IMR-90 (cell line): Measurements from ENCODE around the gene ST14. TPM values are rescaled to one million over a fixed set of nuclear protein-coding genes. Genes with fewer than 3 reads are reported as not detected.

Experiments
- ATAC-seq: fragments of 200-7000 bp; cut with Tn5 transposase; 2 replicates; pipeline ENCODE4 v1.9.1; 2020; ENCODE audit warnings: low read depth, mild to moderate bottlenecking, moderate library complexity
- BruUV-seq: library from RNA; stranded (reverse); fragments of 400-500 nt; replicated peaks from 2 replicates; lab custom pipeline; 2021; lab: Mats Ljungman, UMichigan
- CTCF ChIA-PET: fragments of 300-600 bp; formaldehyde crosslinking; extraction: SDS; loops from one replicate; lab custom pipeline; 2021; ENCODE audit warnings: antibody characterized with exemption; lab: Yijun Ruan, JAX
- POLR2A ChIA-PET: fragments of 300-600 bp; sonication (Branson Sonifier 250); formaldehyde crosslinking; loops from one replicate; lab custom pipeline; 2022; ENCODE audit warnings: antibody characterized with exemption; ENCODE audit not compliant: unreplicated experiment; lab: Charles Lee
- DNase-seq: peaks from one replicate; pipeline ENCODE4 v3.0.0; 2013
- H2AFZ ChIP-seq: replicated peaks from 2 replicates; pipeline ENCODE3; 2013; ENCODE audit warnings: low read length, mild to moderate bottlenecking; ENCODE audit not compliant: poor library complexity
- H2AK5ac ChIP-seq: 2 replicates; pipeline ENCODE4 v1.6.1; 2013; ENCODE audit warnings: low read depth, low read length, inconsistent platforms
- H2AK9ac ChIP-seq: replicated peaks from 2 replicates; pipeline ENCODE3; 2013; ENCODE audit warnings: mild to moderate bottlenecking, low read depth, low read length, moderate library complexity; ENCODE audit not compliant: poor library complexity
- H2BK120ac ChIP-seq: 2 replicates; pipeline ENCODE4 v1.6.1; 2013; ENCODE audit warnings: low read depth, low read length, inconsistent platforms
- H2BK15ac ChIP-seq: 3 replicates; pipeline ENCODE4 v1.6.1; 2013; ENCODE audit warnings: low read depth, low read length, inconsistent platforms
- H2BK20ac ChIP-seq: 2 replicates; pipeline ENCODE4 v1.6.1; 2013; ENCODE audit warnings: low read depth, mild to moderate bottlenecking, inconsistent platforms, low read length, moderate library complexity
- H2BK5ac ChIP-seq: 2 replicates; pipeline ENCODE4 v1.6.1; 2013; ENCODE audit warnings: mild to moderate bottlenecking, low read depth, low read length, inconsistent platforms; ENCODE audit not compliant: poor library complexity, severe bottlenecking
- H3K14ac ChIP-seq: replicated peaks from 2 replicates; pipeline ENCODE4 v1.6.1; 2013; ENCODE audit warnings: low read depth, low read length, inconsistent platforms
- H3K18ac ChIP-seq: 2 replicates; pipeline ENCODE4 v1.6.1; 2013; ENCODE audit warnings: low read depth, low read length, control low read depth
- H3K23ac ChIP-seq: 2 replicates; pipeline ENCODE4 v1.6.1; 2013; ENCODE audit warnings: low read depth, low read length, inconsistent platforms
- H3K27ac ChIP-seq: 2 replicates; pipeline ENCODE4 v1.5.1; 2013; ENCODE audit warnings: mild to moderate bottlenecking, control low read depth, low read length; ENCODE audit not compliant: insufficient read depth
- H3K27me3 ChIP-seq: 2 replicates; pipeline ENCODE4 v1.6.1; 2013; ENCODE audit warnings: low read length; ENCODE audit not compliant: control insufficient read depth, insufficient read depth
- H3K36me3 ChIP-seq: 2 replicates; pipeline ENCODE4 v1.6.1; 2013; ENCODE audit warnings: low read length, mixed read lengths; ENCODE audit not compliant: control insufficient read depth, insufficient read depth
- H3K4ac ChIP-seq: 2 replicates; pipeline ENCODE4 v1.6.1; 2013; ENCODE audit warnings: low read depth, low read length, inconsistent platforms
- H3K4me1 ChIP-seq: 2 replicates; pipeline ENCODE4 v1.6.1; 2013; ENCODE audit warnings: low read length, mixed read lengths; ENCODE audit not compliant: control insufficient read depth, insufficient read depth
- H3K4me2 ChIP-seq: 2 replicates; pipeline ENCODE4 v1.6.1; 2013; ENCODE audit warnings: low read depth, mild to moderate bottlenecking, control low read depth, low read length, moderate library complexity
- H3K4me3 ChIP-seq: 2 replicates; pipeline ENCODE4 v1.5.1; 2013; ENCODE audit warnings: low read depth, mild to moderate bottlenecking, control low read depth, low read length, moderate library complexity; ENCODE audit not compliant: insufficient read depth
- H3K56ac ChIP-seq: 2 replicates; pipeline ENCODE4 v1.6.1; 2013; ENCODE audit warnings: low read length, inconsistent platforms; ENCODE audit not compliant: insufficient read depth; ENCODE audit errors: extremely low read depth
- H3K79me1 ChIP-seq, 2 experiments: 2 replicates each; pipeline ENCODE4 v1.6.1; 2013; ENCODE audit warnings: low read length in 2 of 2, inconsistent platforms in 1 of 2, low read depth in 1 of 2
- H3K9ac ChIP-seq: 2 replicates; pipeline ENCODE4 v1.6.1; 2013; ENCODE audit warnings: low read depth, low read length, control low read depth
- H3K9me1 ChIP-seq: 2 replicates; pipeline ENCODE4 v1.6.1; 2013; ENCODE audit warnings: low read length, inconsistent platforms; ENCODE audit not compliant: insufficient read depth
- H3K9me3 ChIP-seq: 2 replicates; pipeline ENCODE4 v1.6.1; 2013; ENCODE audit warnings: low read length; ENCODE audit not compliant: control insufficient read depth, insufficient read depth
- H4K20me1 ChIP-seq: 2 replicates; pipeline ENCODE4 v1.6.1; 2013; ENCODE audit warnings: low read length, inconsistent platforms; ENCODE audit not compliant: insufficient read depth
- H4K5ac ChIP-seq: 2 replicates; pipeline ENCODE4 v1.6.1; 2013; ENCODE audit warnings: mild to moderate bottlenecking, low read depth, low read length, control low read depth
- H4K8ac ChIP-seq, 2 experiments: 2 replicates each; pipeline ENCODE4 v1.6.1; 2013; ENCODE audit warnings: low read depth in 2 of 2, low read length in 2 of 2, control low read depth in 1 of 2, inconsistent platforms in 1 of 2
- H4K91ac ChIP-seq: 2 replicates; pipeline ENCODE4 v1.6.1; 2013; ENCODE audit warnings: low read depth, low read length, inconsistent platforms; ENCODE audit not compliant: insufficient read depth
- BHLHE40 ChIP-seq: fragments of 150-350 bp; IDR thresholded peaks from 2 replicates; pipeline ENCODE4 v1.6.1; 2016; ENCODE audit warnings: mild to moderate bottlenecking, low read depth, low read length
- CEBPB ChIP-seq: IDR thresholded peaks from 2 replicates; pipeline ENCODE4 v1.6.1; 2012; ENCODE audit warnings: low read depth, low read length, improper control_type of control experiment
- CHD1 ChIP-seq: IDR thresholded peaks from 2 replicates; pipeline ENCODE4 v1.6.1; 2012; ENCODE audit warnings: low read depth, low read length, improper control_type of control experiment
- ELK1 ChIP-seq: fragments of 150-350 bp; IDR thresholded peaks from 2 replicates; pipeline ENCODE4 v1.6.1; 2016; ENCODE audit warnings: low read depth, mild to moderate bottlenecking, low read length, moderate library complexity, borderline replicate concordance
- MAZ ChIP-seq: IDR thresholded peaks from 2 replicates; pipeline ENCODE4 v1.6.1; 2012; ENCODE audit warnings: low read depth, mild to moderate bottlenecking, low read length, improper control_type of control experiment, moderate library complexity, borderline replicate concordance
- MXI1 ChIP-seq: IDR thresholded peaks from 2 replicates; pipeline ENCODE4 v1.6.1; 2012; ENCODE audit warnings: low read depth, mild to moderate bottlenecking, low read length, moderate library complexity, borderline replicate concordance
- POLR2A ChIP-seq: IDR thresholded peaks from 2 replicates; pipeline ENCODE4 v1.6.1; 2012; ENCODE audit warnings: mild to moderate bottlenecking, low read depth, low read length
- RCOR1 ChIP-seq: IDR thresholded peaks from 2 replicates; pipeline ENCODE4 v1.6.1; 2012; ENCODE audit warnings: mild to moderate bottlenecking, low read length, improper control_type of control experiment; ENCODE audit not compliant: insufficient replicate concordance
- SMC3 ChIP-seq: fragments of 150-350 bp; IDR thresholded peaks from 2 replicates; pipeline ENCODE4 v1.6.1; 2016; ENCODE audit warnings: low read depth, mild to moderate bottlenecking, antibody characterized with exemption, low read length, moderate library complexity
- WGBS, 2 experiments: methylation state at CpG; one replicate each; pipeline versions ENCODE4 v1.1.5 to v1.1.7; 2013; ENCODE audit warnings: missing lambda C conversion rate in 2 of 2; ENCODE audit not compliant: insufficient read length in 1 of 2; ENCODE audit errors: extremely low coverage in 2 of 2; 5-methylcytosine and 5-hydroxymethylcytosine counted together
- dilution Hi-C: fragments of 300-500 bp; cut with HindIII; formaldehyde crosslinking; loops from one replicate; pipeline ENCODE4 v1.14.3; 2018; ENCODE audit warnings: low sequenced_read_pairs; ENCODE audit not compliant: unreplicated experiment
- in situ Hi-C: fragments of 300-500 bp; cut with MboI; formaldehyde crosslinking; loops from 3 replicates; pipeline ENCODE4 v1.14.3; 2019; ENCODE audit warnings: low sequenced_read_pairs, inconsistent platforms, mixed read lengths
- intact Hi-C: fragments of 100-400 bp; cut with micrococcal nuclease; formaldehyde crosslinking; loops from 2 replicates; pipeline ENCODE4 v1.10.0; 2022
- polyA plus RNA-seq, 3 experiments: library from polyadenylated mRNA; depleted of rRNA; stranded (reverse); fragments of >200 nt; gene quantifications; 2 replicates each; pipeline ENCODE4 v1.2.3, GENCODE V29; 2012; ENCODE audit warnings: low replicate concordance in 1 of 3
- total RNA-seq: library from RNA; depleted of rRNA; stranded (reverse); fragments of >200 nt; gene quantifications from 2 replicates; pipeline ENCODE4 v1.2.3, GENCODE V29; 2012

Gene ST14
- total and polyA plus RNA-seq, 2 of the 4 experiments (the other 2 are of a cell fraction), result not detected

- H2BK5ac ChIP-seq, result no peak overlapping the region
- no peak overlapping the region for H2BK20ac ChIP-seq
- H3K4me2 ChIP-seq, result no peak overlapping the region
- H4K8ac ChIP-seq, result no peak overlapping the region
- dilution Hi-C loops, result no loop called here
- no peak overlapping the region for H3K4ac ChIP-seq
- DNase-seq (no peak), ATAC-seq (no peak)
- H4K91ac ChIP-seq, result no peak overlapping the region
- no peak overlapping the region for H3K56ac ChIP-seq
- intact Hi-C loops, result loop anchor here (5.0 to 10.0 kb wide), 3 partner anchors 167 to 677 kb away; no protein-coding TSS in a partner anchor
- no peak overlapping the region for H3K9ac ChIP-seq
- no peak overlapping the region for H3K14ac ChIP-seq
- no peaks in the 10 kb centered on the region for H4K20me1 ChIP-seq
- H2BK15ac ChIP-seq, result no peak overlapping the region
- no peaks in the 10 kb centered on the region for H3K79me1 ChIP-seq
- H3K4me3 ChIP-seq, result no peak overlapping the region
- H3K18ac ChIP-seq, result no peak overlapping the region
- no peak overlapping the region for H2AFZ ChIP-seq
- H2AK5ac ChIP-seq, result no peak overlapping the region
- H2AK9ac ChIP-seq, result no peak overlapping the region
- no peaks in the 10 kb centered on the region for H3K9me1 ChIP-seq
- ChIA-PET CTCF (interaction anchor here (0.5 kb wide), 1 partner anchor 64 kb away, joined by 3 read pairs; no protein-coding TSS in a partner anchor), POLR2A (no interaction called here)
- H2BK120ac ChIP-seq, result no peak overlapping the region
- H4K5ac ChIP-seq, result no peak overlapping the region
- H3K9me3 ChIP-seq, result no peaks in the 10 kb centered on the region
- in situ Hi-C loops, result loop anchor here (5.0 to 25.0 kb wide), 3 partner anchors 172 to 650 kb away; partner anchors contain the start of gene ADAMTS8
- no peak overlapping the region for H3K23ac ChIP-seq
- no TSS peak for BruUV-seq
- no peaks in the 10 kb centered on the region for H3K36me3 ChIP-seq
- no peaks in the 10 kb centered on the region for H3K4me1 ChIP-seq
- H3K27ac ChIP-seq, result no peak overlapping the region
- 83% methylated on average over 2 of the region's 6 CpGs; no CpG with 5 or more reads in 1 of the 2 experiments for WGBS, 2 experiments
- TF ChIP-seq CHD1 (no peak), CEBPB (no peak), RCOR1 (no peak), ELK1 (no peak), MXI1 (no peak), SMC3 (no peak), BHLHE40 (no peak), POLR2A (no peak), MAZ (no peak)
- peaks cover 46% of the 10 kb centered on the region for H3K27me3 ChIP-seq
Observed at GRCh38 chr11:130214861-130215530, 55.4 kb downstream of the ST14 start.
